GM12891 (cell line): Measurements from ENCODE around the gene TRDMT1.

Experiments
- POLR2A ChIP-seq: IDR thresholded peaks from 2 replicates; pipeline ENCODE4 v1.6.1; 2011; ENCODE audit warnings: low read depth, low read length, control low read depth
- POLR2AphosphoS5 ChIP-seq: IDR thresholded peaks from 2 replicates; pipeline ENCODE4 v1.6.1; 2011; ENCODE audit warnings: low read depth, low read length, control low read depth

DNA sequence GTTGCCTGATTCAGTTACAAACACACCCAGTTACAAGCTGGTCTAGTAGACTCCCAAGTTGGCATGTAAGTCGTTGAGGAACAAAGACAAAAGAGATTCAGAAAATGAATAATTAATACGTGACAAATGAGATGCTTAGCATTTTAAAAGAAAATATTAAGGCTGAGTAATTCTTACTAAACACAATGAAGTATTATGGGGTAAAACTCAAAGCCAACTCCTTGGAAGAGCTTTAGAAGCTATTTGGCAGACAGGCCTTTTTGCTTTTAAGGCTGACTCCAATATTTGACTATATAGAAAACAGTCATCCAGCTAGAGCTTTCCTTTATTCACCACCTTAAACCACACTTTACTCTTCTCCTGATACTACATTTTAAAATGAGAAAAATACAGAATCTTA, 5.4 kb downstream of the TRDMT1 start:
- TF ChIP-seq POLR2A (no peak), POLR2AphosphoS5 (no peak)
